ENCODE results near the gene CDC42BPG.

CDC42BPG gene

GRCh38 chr11:64796047-64796756 lies 48.3 kb downstream of the CDC42BPG start:
- DNase-seq (ENCODE audit: low read depth) = no peak
- no peak overlapping the region for H3K4me3 ChIP-seq (ENCODE audit: low read depth, low read length)
- in situ Hi-C loops (cut with HindIII; ENCODE audit: low sequenced_read_pairs) = no loop called here
- no peak for TF ChIP-seq CTCF (IDR thresholded peaks at IDR 0.05; ENCODE audit: low read depth, low read length, missing control alignments)

GRCh38 chr11:64794526-64794925 lies 49.9 kb downstream of the CDC42BPG start:
- in situ Hi-C loops (cut with HindIII; ENCODE audit: low sequenced_read_pairs) = no loop called here
- H3K4me3 ChIP-seq (ENCODE audit: low read depth, low read length) = no peak overlapping the region
- no peak for DNase-seq (ENCODE audit: low read depth)
- no peak for TF ChIP-seq CTCF (IDR thresholded peaks at IDR 0.05; ENCODE audit: low read depth, low read length, missing control alignments)

- TF ChIP-seq CTCF (IDR thresholded peaks at IDR 0.05; ENCODE audit: low read depth, low read length, missing control alignments) = no peak
- in situ Hi-C loops (cut with HindIII; ENCODE audit: low sequenced_read_pairs) = no loop called here
- H3K4me3 ChIP-seq (ENCODE audit: low read depth, low read length) = no peak overlapping the region
- no peak for DNase-seq (ENCODE audit: low read depth)
Measured at GRCh38 chr11:64793271-64794160, 50.9 kb downstream of the CDC42BPG start.

GRCh38 chr11:64792482-64792881 lies 52.0 kb downstream of the CDC42BPG start:
- no peak overlapping the region for H3K4me3 ChIP-seq (ENCODE audit: low read depth, low read length)
- DNase-seq (ENCODE audit: low read depth) = no peak
- in situ Hi-C loops (cut with HindIII; ENCODE audit: low sequenced_read_pairs) = no loop called here
- no peak for TF ChIP-seq CTCF (IDR thresholded peaks at IDR 0.05; ENCODE audit: low read depth, low read length, missing control alignments)

GRCh38 chr11:64791781-64792291 lies 52.6 kb downstream of the CDC42BPG start:
- DNase-seq (ENCODE audit: low read depth) = no peak
- no peak overlapping the region for H3K4me3 ChIP-seq (ENCODE audit: low read depth, low read length)

More at GRCh38 chr11:64791781-64792291, 52.6 kb downstream of the CDC42BPG start:
- TF ChIP-seq CTCF (IDR thresholded peaks at IDR 0.05; ENCODE audit: low read depth, low read length, missing control alignments) = no peak
- in situ Hi-C loops (cut with HindIII; ENCODE audit: low sequenced_read_pairs) = no loop called here
